ENCODE results near the gene KLHL40.

- TF ChIP-seq CTCF (conservative IDR thresholded peaks at IDR 0.05; ENCODE audit: low read length) (no peak), EZH2phosphoT487 (IDR thresholded peaks at IDR 0.05; ENCODE audit: borderline replicate concordance, low read depth, low read length) (no peak)
Measured at GRCh38 chr3:42659451-42660130, 25.7 kb upstream of the KLHL40 start.

All from OCI-LY7 (cell line).